GM19193 (cell line): ENCODE results near the gene OR5H1.

Experiments
- POLR2A ChIP-seq: IDR thresholded peaks from 4 replicates; pipeline ENCODE4 v1.6.1; 2011; ENCODE audit not compliant: insufficient read depth, insufficient read length; ENCODE audit errors: extremely low read depth

The OR5H1 gene

GRCh38 chr3:98130421-98130820, at the start of gene OR5H1:
Gene OR5H1 (plus strand): TSS chr3:98130721. CDS start chr3:98132698, 1,977 bp downstream.
- TF ChIP-seq POLR2A = no peak

- TF ChIP-seq POLR2A = no peak
Observed at GRCh38 chr3:98086873-98087272, 43.6 kb upstream of the OR5H1 start, which contains the start of gene OR5AC2. Gene OR5AC2 (plus strand): TSS chr3:98087173. CDS start chr3:98087173, 0 bp downstream.

GRCh38 chr3:98095882-98096281, 34.6 kb upstream of the OR5H1 start:
- no peak for TF ChIP-seq POLR2A

GRCh38 chr3:98099848-98100247, 30.7 kb upstream of the OR5H1 start:
- TF ChIP-seq POLR2A = no peak

GRCh38 chr3:98108162-98108561, 22.4 kb upstream of the OR5H1 start:
- no peak for TF ChIP-seq POLR2A

GRCh38 chr3:98109807-98110549, 20.5 kb upstream of the OR5H1 start:
- TF ChIP-seq POLR2A = no peak

GRCh38 chr3:98110550-98110908, 20.0 kb upstream of the OR5H1 start:
- TF ChIP-seq POLR2A = no peak

- TF ChIP-seq POLR2A = no peak
Observed at GRCh38 chr3:98114264-98114663, 16.3 kb upstream of the OR5H1 start.

- no peak for TF ChIP-seq POLR2A
Observed at GRCh38 chr3:98115717-98116116, 14.8 kb upstream of the OR5H1 start.

- no peak for TF ChIP-seq POLR2A
Observed at GRCh38 chr3:98136631-98137030, 6.1 kb downstream of the OR5H1 start.

- no peak for TF ChIP-seq POLR2A
Observed at GRCh38 chr3:98140531-98140930, 10.0 kb downstream of the OR5H1 start.

- no peak for TF ChIP-seq POLR2A
Observed at GRCh38 chr3:98147179-98147578, 16.7 kb downstream of the OR5H1 start, which contains the start of gene OR5H14. Gene OR5H14 (plus strand): TSS chr3:98147479. CDS start chr3:98149386, 1,907 bp downstream.

- no peak for TF ChIP-seq POLR2A
Observed at GRCh38 chr3:98148751-98149150, 18.2 kb downstream of the OR5H1 start.

- no peak for TF ChIP-seq POLR2A
Observed at GRCh38 chr3:98151241-98151640, 20.7 kb downstream of the OR5H1 start.

- TF ChIP-seq POLR2A = no peak
Observed at GRCh38 chr3:98166396-98166795, 35.9 kb downstream of the OR5H1 start, which contains the start of gene OR5H15. Gene OR5H15 (plus strand): TSS chr3:98166696. CDS start chr3:98168700, 2,004 bp downstream.

- no peak for TF ChIP-seq POLR2A
Observed at GRCh38 chr3:98171071-98171470, 40.5 kb downstream of the OR5H1 start.

- TF ChIP-seq POLR2A = no peak
Observed at GRCh38 chr3:98172621-98173020, 42.1 kb downstream of the OR5H1 start.

- no peak for TF ChIP-seq POLR2A
Observed at GRCh38 chr3:98180319-98180890, 49.9 kb downstream of the OR5H1 start.
